Right lobe of liver (tissue), 6 donors: Measurements from ENCODE around the gene PLXNB2. TPM values are rescaled to one million over a fixed set of nuclear protein-coding genes. Genes with fewer than 3 reads are reported as not detected.

ENCODE experiments used
- ATAC-seq, 4 donors: fragments of 200-7000 bp; cut with Tn5 transposase; one replicate each; pipeline ENCODE4 v1.9.1; 2020; ENCODE audit warnings: mild to moderate bottlenecking in 4 of 4, moderate library complexity in 4 of 4
- DNase-seq, 3 donors: peaks; one replicate each; pipeline ENCODE4 v3.0.0-alpha.2; 2020
- H3K27ac ChIP-seq, 3 donors: fragments of 200-600 bp; one replicate each; pipeline ENCODE4 v1.8.0; 2022
- H3K27me3 ChIP-seq, 2 donors: fragments of 200-600 bp; one replicate each; pipeline ENCODE4 v1.8.0; 2022
- H3K36me3 ChIP-seq, 4 donors: fragments of 200-600 bp; sonication (generic) in 1 of 4; one replicate each; pipeline versions ENCODE4 v1.5.1 to v1.8.0; 2017 to 2022; ENCODE audit warnings: control low read depth in 1 of 4
- H3K4me1 ChIP-seq, 4 donors: fragments of 200-600 bp; sonication (generic) in 1 of 4; one replicate each; pipeline versions ENCODE4 v1.5.1 to v1.8.0; 2017 to 2022; ENCODE audit warnings: control low read depth in 1 of 4
- H3K4me3 ChIP-seq, 3 donors: fragments of 200-600 bp; one replicate each; pipeline ENCODE4 v1.8.0; 2022
- H3K9me3 ChIP-seq, 4 donors: fragments of 200-600 bp; sonication (generic) in 1 of 4; one replicate each; pipeline versions ENCODE4 v1.5.1 to v1.8.0; 2017 to 2022; ENCODE audit warnings: control low read depth in 1 of 4
- POLR2A ChIP-seq: fragments of 450-650 bp; IDR thresholded peaks from one replicate; pipeline ENCODE4 v1.6.1; 2017; ENCODE audit warnings: antibody characterized with exemption, mild to moderate bottlenecking
- WGBS: methylation state at CpG from one replicate; pipeline ENCODE4 v1.1.6; 2018; ENCODE audit warnings: low coverage, low lambda C conversion rate; ENCODE audit not compliant: insufficient coverage; ENCODE audit errors: missing lambda C conversion rate; 5-methylcytosine and 5-hydroxymethylcytosine counted together
- intact Hi-C, 2 donors: fragments of 100-400 bp; cut with DNase I; formaldehyde crosslinking; loops; one replicate each; pipeline versions ENCODE4 v1.11.2 to v1.14.1; 2022
- total RNA-seq, 6 experiments: library from RNA; depleted of rRNA in 2 of 6; stranded (reverse); fragments of >200 nt in 2 of 6; fragmentation: NEBNext Ultra II Directional in 3 of 6; extraction: Animal tissue kit (Norgen Biotek cat#: 25700) in 3 of 6; gene quantifications; one replicate each; pipeline versions ENCODE4 v1.1.0 to v1.2.4, GENCODE V29; 2016 to 2023
- TF ChIP-seq, protein P1 (sequence below), 4 donors: fragments of 200-600 bp in 3 of 4; fragments of 450-650 bp in 1 of 4; IDR thresholded peaks; one replicate each; pipeline versions ENCODE4 v1.5.1 to v1.8.0; 2016 to 2022; ENCODE audit warnings: antibody characterized with exemption in 4 of 4, mild to moderate bottlenecking in 2 of 4
- donor health status: DM: no; HTN: yes; CAD: no.
- donor health status: DM: no; HTN: no; CAD: no.
- donor health status: DM: no; HTN: no; CAD: no.
- donor health status: DM: no; HTN: yes; CAD: no.
- donor health status: DM: no; HTN: yes; CAD: no.

The PLXNB2 gene
- total RNA-seq, 6 experiments from 2014 or later: 154 to 181 (median 161) TPM

- intact Hi-C loops: no loop called here
- H3K4me3 ChIP-seq: no peak overlapping the region
- 65% methylated on average over 2 of the region's 2 CpGs for WGBS
- H3K4me1 ChIP-seq: no peaks in the 10 kb centered on the region
- ATAC-seq: peak in 1 of 4 donors; percentile 4
- no peaks in the 10 kb centered on the region for H3K27me3 ChIP-seq
- H3K9me3 ChIP-seq: no peaks in the 10 kb centered on the region
- H3K27ac ChIP-seq: no peak overlapping the region
- TF ChIP-seq POLR2A: no peak
- TF ChIP-seq, protein P1, sequence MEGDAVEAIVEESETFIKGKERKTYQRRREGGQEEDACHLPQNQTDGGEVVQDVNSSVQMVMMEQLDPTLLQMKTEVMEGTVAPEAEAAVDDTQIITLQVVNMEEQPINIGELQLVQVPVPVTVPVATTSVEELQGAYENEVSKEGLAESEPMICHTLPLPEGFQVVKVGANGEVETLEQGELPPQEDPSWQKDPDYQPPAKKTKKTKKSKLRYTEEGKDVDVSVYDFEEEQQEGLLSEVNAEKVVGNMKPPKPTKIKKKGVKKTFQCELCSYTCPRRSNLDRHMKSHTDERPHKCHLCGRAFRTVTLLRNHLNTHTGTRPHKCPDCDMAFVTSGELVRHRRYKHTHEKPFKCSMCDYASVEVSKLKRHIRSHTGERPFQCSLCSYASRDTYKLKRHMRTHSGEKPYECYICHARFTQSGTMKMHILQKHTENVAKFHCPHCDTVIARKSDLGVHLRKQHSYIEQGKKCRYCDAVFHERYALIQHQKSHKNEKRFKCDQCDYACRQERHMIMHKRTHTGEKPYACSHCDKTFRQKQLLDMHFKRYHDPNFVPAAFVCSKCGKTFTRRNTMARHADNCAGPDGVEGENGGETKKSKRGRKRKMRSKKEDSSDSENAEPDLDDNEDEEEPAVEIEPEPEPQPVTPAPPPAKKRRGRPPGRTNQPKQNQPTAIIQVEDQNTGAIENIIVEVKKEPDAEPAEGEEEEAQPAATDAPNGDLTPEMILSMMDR (IDR thresholded peaks at IDR 0.05): no peak
- DNase-seq: no peak
- H3K36me3 ChIP-seq: no peaks in the 10 kb centered on the region
Measured at GRCh38 chr22:50348058-50348457, 40.6 kb upstream of the PLXNB2 start.

DNA sequence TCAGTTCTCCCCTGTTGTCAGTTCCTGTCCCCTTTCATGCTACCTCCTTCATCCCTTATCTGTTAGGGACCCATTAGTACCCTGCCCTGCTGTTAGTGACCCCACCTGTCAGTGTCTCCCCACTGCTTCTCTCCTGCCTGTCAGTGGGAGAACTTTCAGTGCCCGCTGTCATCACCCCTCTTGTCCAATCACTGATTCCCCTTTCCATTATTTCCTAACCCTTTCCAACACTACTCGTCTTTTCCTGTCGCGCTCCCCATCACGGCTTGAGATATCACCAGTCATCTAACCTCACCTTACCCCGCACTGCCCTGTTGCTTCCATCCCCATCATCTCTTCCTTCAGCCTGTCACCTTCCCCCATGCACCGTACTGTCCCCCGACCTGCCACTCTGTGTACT is 39.7 kb upstream of the PLXNB2 start:
- H3K4me1 ChIP-seq: peaks cover 0 to 4% (median under 1%) of the 10 kb centered on the region in 4 donors
- no peak overlapping the region for H3K27ac ChIP-seq
- no peak for ATAC-seq
- no peaks in the 10 kb centered on the region for H3K9me3 ChIP-seq
- no peaks in the 10 kb centered on the region for H3K27me3 ChIP-seq
- H3K36me3 ChIP-seq: no peaks in the 10 kb centered on the region
- no peak for TF ChIP-seq POLR2A
- TF ChIP-seq, protein P1 (IDR thresholded peaks at IDR 0.05): no peak
- no peak for DNase-seq
- H3K4me3 ChIP-seq: no peak overlapping the region
- WGBS: 74% methylated on average over 8 of the region's 8 CpGs
- intact Hi-C loops: no loop called here

GRCh38 chr22:50346470-50346869 is 39.0 kb upstream of the PLXNB2 start:
- Histone ChIP-seq H3K27me3 (no peaks in the 10 kb centered on the region), H3K9me3 (no peaks in the 10 kb centered on the region), H3K27ac (no peak overlapping the region), H3K36me3 (no peaks in the 10 kb centered on the region), H3K4me1 (peaks cover 0 to 6% (median 2%) of the 10 kb centered on the region in 4 donors), H3K4me3 (no peak overlapping the region)
- intact Hi-C loops: no loop called here
- ATAC-seq (no peak), DNase-seq (no peak)
- WGBS: 44% methylated on average over 3 of the region's 8 CpGs
- TF ChIP-seq POLR2A: no peak
- TF ChIP-seq, protein P1 (IDR thresholded peaks at IDR 0.05): no peak

DNA sequence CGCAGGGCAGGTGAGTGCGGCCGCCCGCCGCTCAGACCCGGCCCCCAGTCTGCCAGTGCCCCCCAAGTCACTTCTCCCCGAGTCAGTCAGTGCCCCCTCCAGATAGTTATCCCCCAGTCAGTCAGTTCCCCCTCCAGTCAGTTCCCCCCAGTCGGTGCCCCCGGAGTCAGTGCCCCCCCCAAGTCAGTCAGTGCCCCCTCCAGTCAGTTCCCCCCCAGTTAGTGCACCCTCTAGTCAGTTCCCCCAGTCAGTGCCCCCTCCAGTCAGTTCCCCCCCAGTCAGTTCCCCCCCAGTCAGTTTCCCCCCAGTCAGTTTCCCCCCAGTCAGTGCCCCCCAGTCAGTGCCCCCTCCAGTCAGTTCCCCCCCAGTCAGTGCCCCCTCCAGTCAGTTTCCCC is 36.1 kb upstream of the PLXNB2 start:
- no peaks in the 10 kb centered on the region for H3K36me3 ChIP-seq
- H3K27me3 ChIP-seq: no peaks in the 10 kb centered on the region
- WGBS: 0% methylated on average over 2 of the region's 9 CpGs
- TF ChIP-seq POLR2A: no peak
- TF ChIP-seq, protein P1 (IDR thresholded peaks at IDR 0.05): no peak
- no peak for ATAC-seq
- no peaks in the 10 kb centered on the region for H3K9me3 ChIP-seq
- DNase-seq: no peak
- intact Hi-C loops: loop anchor here (5.0 kb wide), 2 partner anchors 76 to 91 kb away; partner anchors contain the start of gene HDAC10 (in 1 of the 2)
- peaks cover 0 to 6% (median 2%) of the 10 kb centered on the region in 4 donors for H3K4me1 ChIP-seq
- peak overlapping the region; percentile 74 to 92 (median 86) for H3K4me3 ChIP-seq
- peak overlapping the region; percentile 53 to 71 (median 69) for H3K27ac ChIP-seq
